Skin of body (tissue), 2 donors: ENCODE measurements around the gene CSRNP2. TPM values are rescaled to one million over a fixed set of nuclear protein-coding genes. Genes with fewer than 3 reads are reported as not detected.
A peak's percentile ranks its signal among the peaks of the same experiment; 100 is the strongest.
"Not testable (repeated sequence)": the region's sequence is repeated elsewhere in the genome, so short reads cannot be mapped to it uniquely, and the experiment has no call there.

Experiments
- DNase-seq: peaks from one replicate; lab custom pipeline; 2025; lab: John Stamatoyannopoulos, UW
- total RNA-seq: library from RNA; depleted of rRNA; stranded (reverse); fragments of >200 nt; gene quantifications from one replicate; pipeline ENCODE4 v1.2.3, GENCODE V29; 2014

The CSRNP2 gene, protein sequence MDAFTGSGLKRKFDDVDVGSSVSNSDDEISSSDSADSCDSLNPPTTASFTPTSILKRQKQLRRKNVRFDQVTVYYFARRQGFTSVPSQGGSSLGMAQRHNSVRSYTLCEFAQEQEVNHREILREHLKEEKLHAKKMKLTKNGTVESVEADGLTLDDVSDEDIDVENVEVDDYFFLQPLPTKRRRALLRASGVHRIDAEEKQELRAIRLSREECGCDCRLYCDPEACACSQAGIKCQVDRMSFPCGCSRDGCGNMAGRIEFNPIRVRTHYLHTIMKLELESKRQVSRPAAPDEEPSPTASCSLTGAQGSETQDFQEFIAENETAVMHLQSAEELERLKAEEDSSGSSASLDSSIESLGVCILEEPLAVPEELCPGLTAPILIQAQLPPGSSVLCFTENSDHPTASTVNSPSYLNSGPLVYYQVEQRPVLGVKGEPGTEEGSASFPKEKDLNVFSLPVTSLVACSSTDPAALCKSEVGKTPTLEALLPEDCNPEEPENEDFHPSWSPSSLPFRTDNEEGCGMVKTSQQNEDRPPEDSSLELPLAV
- 15.5 TPM for total RNA-seq

DNA sequence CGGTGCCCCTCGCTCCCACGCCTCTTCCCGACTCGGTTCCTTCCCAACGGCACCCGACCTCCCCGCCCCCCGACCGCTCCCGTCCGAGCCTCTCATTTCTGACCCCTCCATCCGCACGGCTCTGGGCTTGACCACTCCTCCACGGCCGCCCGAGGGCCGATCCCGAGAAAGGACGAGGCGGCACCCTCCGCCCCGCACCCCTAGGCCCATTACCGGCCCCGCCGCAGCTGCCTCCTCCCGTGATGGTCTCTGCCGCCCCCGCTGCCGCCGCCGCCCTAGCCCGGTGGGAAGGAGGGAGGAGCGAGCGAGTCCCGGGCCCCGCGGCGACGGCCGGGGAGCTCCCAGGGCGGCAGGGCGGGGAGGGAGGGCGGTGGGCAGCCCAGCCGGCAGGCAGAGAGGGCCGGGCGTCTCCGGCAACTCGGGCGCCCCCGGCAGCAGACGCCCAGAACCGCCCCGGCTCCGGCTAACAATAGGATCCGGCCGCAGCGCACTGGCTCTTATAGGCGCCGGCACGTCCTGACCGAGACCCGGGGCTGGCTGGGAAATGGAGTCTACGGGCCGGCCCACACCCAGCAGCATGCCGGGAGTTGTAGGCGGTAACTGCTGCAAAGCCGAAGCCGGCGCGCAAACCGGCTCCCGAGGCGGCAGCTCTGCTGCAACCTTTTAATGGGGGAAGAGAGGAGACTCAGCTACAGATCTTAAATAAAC, at the start of gene CSRNP2:
TSS of gene CSRNP2 (minus strand) at position 471 of the 708 bp plus-strand sequence. CDS start 7,035 bp downstream, outside the sequence.
- DNase-seq: peak; percentile 96

DNA sequence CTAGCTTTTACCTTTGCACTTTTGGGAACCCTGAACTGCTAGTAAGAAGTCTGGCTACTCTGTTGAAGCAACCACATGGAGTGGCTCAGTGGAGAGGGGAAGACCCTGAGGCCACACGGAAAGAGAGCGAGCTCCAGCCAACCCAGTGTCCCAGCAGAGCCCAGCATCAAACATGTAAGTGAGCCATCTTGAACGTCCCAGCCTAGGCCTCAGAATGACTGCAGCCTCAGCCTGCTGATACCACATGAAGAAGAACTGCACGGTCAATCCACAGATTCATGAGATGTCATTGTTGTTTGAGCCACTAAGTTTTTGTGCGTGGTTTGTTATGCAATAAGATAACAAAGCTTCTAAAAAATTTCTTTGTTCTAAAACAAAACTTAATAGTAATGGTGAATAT, 49.3 kb upstream of the CSRNP2 start:
- no peak for DNase-seq

DNA sequence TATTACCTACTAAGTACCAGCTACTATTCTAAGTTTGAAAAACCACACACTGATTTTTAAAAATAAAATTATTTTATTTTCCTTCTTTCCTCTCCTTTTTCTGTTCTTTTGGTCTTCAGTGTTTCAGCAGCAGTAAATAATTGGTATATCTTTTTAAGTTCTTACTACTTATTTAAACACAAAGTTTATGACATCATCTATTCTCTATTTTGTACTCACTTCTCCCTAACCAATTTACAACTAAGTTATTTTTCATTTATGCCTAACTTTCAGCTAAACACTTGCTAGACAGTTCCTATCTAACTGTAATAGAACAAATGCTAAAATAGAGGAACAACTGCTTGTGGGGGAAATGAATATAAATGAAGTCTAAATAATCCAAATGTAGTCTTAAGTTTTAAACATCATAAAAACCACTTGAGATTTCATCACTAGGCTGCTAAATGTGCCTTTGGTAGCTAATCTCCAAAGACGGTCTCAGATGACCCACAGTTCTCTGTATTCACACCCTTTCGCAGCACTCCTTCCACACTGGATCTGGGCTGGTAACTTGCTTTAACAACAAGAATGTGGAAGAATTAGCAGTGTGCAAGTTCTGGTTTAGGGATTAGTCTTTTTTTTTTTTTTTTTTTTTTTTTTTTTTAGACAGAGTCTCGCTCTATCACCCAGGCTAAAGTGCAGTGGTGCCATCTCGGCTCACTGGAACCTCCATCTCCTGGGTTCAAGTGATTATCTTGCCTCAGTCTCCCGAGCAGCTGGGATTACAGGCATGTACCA, 48.5 kb upstream of the CSRNP2 start:
- DNase-seq: no peak

GRCh38 chr12:51128919-51129318, 45.5 kb upstream of the CSRNP2 start:
- DNase-seq: no peak

DNA sequence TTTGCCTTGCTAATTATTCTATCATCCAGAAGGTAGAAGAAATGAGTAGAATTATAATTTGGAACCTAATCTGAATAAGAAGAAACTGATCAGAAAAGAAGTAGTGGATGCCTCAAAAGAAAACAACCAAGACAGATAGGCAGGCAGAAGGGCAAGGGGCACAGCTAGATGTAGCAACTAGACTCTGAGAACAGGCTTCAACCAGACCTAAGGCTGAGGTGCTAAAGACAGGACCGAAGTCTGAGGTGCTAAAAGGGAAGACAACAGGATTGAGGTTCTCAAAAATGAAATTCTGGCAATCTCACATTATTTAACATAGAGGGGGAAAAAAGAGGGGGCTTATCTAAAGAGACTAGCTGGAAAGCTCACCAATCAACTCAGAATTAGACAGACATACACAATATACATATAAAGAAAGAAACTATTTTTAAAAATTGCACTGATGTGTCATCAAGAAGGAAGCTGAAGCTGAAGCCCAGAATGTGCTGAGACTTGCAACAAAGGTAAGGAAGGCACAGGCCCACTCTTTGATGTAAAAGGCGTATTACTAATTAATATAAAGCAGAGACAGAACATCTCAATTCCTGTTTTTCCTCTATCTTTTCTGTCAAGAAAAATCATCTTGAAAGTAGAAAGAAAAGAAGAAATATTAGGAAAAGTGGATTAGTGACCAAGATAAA, 43.8 kb upstream of the CSRNP2 start:
- no peak for DNase-seq

- no peak for DNase-seq
Observed at GRCh38 chr12:51126297-51126696, 42.9 kb upstream of the CSRNP2 start.

GRCh38 chr12:51124504-51124903, 41.1 kb upstream of the CSRNP2 start:
- DNase-seq: no peak

GRCh38 chr12:51122844-51123243, 39.4 kb upstream of the CSRNP2 start:
- no peak for DNase-seq

GRCh38 chr12:51118706-51119105, 35.3 kb upstream of the CSRNP2 start:
- no peak for DNase-seq

DNA sequence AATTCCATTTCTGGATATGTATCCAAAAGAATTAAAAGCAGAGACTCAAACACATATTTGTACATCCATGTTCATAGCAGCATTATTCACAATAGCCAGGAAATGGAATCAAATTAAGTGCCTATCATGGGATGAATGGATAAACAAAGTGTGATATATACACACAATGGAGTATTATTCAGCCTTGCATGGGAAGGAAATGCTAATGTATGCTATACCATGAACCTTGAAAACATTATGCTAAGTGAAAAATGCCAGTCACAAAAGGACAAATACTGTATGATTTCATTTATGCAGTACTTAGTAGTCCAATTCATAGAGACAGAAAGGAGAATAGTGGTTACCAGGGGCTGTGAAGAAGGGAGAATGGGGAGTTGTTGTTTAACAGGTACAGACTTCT, 32.1 kb upstream of the CSRNP2 start:
- DNase-seq: no peak

DNA sequence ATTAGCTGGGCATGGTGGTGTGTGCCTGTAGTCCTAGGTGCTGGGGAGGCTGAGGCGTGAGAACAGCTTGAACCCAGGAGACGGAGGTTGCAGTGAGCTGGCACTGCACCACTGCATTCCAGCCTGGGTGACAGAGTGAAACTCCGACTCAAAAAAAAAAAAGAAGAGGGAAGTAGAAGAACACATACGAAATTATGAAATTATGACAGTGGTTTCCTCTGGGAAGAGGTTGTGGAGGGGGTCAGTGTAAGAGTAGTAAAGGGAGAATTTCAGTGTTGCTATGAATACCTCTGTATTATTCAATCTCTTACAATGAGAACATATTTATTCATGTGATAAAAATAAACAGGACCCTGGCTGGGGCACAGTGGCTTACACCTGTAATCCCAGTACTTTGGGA, 24.7 kb upstream of the CSRNP2 start:
- no peak for DNase-seq

DNA sequence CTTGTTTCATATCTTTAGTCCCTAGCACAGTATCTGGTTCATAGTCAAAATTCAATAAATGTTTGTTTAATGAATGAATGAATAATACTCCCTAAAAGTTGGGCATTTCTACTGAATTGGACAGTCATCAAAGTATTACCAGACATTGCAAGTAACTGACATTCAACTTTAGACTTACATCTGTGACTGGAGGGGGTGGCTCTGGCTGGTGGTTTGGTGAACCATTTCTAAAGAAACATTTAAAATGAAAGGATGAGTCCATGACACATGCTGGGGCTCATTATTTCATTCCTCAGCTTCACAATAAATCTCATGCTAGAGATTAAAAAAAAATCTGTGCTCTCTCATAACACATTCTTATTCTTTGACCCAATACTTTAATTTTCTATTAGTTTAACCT, 20.6 kb upstream of the CSRNP2 start:
- no peak for DNase-seq

- no peak for DNase-seq
Observed at GRCh38 chr12:51098611-51099010, 15.2 kb upstream of the CSRNP2 start.

DNA sequence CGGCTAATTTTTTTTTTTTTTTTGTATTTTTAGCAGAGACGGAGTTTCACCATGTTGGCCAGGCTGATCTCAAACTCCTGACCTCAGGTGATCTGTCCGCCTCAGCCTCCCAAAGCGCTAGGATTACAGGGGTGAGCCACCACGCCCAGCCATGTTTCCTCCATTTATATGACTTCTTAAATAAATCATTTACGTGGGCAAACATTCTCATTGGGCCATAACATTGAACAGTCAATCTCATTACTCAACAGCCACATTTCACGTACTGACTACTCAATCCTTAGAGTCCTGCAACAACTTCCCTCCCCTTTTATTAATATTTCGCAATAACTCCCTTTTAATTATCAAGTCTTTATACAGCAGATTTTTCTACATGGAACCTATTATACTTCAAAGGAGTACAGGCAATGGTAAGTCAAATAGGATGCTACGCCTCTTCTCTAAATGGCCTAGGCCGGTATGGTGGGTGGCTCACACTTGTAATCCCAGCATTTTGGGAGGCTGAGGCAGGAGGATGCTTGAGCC, 7.4 kb upstream of the CSRNP2 start:
- DNase-seq: no peak

DNA sequence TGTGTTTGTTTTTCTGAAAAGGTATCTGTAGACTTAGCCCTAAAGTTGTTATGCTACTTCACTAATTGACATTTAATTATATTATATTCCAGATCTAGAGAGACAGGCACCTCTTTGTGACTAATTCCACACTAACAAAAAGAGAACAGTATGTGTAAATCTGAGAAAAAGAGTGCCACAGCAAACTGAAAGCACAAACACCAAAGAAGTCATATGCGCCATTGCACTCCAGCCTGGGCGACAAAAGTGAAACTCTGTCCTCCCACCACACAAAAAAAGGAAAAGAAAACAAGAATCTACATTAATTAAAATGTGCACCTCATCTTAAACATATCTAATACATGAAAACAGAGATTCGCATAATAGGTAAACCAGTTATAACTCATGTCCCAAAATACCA, 4.4 kb upstream of the CSRNP2 start:
- DNase-seq: no peak

GRCh38 chr12:51086933-51087332, 3.5 kb upstream of the CSRNP2 start:
- no peak for DNase-seq

- no peak for DNase-seq
Observed at GRCh38 chr12:51085757-51086156, 2.4 kb upstream of the CSRNP2 start.

DNA sequence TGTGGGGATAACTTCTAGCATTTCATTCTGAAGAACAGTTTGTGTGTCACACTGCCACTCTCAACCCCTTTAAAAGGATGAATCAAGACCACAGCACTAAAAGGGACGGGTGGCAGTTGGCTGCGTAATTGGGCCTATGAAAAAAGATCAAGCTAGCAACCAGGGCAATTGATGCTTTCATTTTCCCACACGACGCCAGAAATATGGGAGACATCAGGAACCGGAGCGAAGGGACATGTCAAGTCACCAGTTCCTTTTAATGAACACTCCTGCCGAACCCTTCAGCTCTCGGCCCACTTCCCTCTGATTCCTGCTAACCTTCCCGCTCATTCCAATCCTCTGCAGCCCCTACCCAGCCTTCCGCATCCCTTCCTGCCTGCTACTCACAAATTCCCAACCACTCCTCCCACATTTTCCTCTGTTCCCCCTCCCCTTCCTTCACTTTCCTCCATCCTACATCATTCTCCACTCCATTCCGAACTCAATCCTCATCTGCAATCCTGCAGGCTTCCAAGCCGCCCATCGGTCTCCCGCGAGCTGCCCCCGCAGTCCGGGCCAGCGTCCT, 753 bp downstream of the CSRNP2 start:
- DNase-seq: peak; percentile 65

GRCh38 chr12:51081421-51081820, 2.0 kb downstream of the CSRNP2 start:
- no peak for DNase-seq

GRCh38 chr12:51080136-51080535, 3.3 kb downstream of the CSRNP2 start:
- no peak for DNase-seq

DNA sequence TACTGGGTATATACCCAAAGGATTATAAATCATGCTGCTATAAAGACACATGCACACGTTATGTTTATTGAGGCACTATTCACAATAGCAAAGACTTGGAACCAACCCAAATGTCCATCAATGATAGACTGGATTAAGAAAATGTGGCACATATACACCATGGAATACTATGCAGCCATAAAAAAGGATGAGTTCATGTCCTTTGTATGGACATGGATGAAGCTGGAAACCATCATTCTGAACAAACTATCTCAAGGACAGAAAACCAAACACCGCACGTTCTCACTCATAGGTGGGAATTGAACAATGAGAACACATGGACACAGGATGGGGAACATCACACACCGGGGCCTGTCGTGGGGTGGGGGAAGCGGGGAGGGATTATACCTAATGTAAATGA, 4.5 kb downstream of the CSRNP2 start:
- DNase-seq: not testable (repeated sequence)
